GM19035 (cell line): Measurements from ENCODE around the gene GREB1.

ENCODE experiments used
- ATAC-seq: cut with Tn5 transposase; IDR thresholded peaks from one replicate; pipeline ENCODE4 v1.9.1; 2021; ENCODE audit not compliant: unreplicated experiment

GREB1 gene

DNA sequence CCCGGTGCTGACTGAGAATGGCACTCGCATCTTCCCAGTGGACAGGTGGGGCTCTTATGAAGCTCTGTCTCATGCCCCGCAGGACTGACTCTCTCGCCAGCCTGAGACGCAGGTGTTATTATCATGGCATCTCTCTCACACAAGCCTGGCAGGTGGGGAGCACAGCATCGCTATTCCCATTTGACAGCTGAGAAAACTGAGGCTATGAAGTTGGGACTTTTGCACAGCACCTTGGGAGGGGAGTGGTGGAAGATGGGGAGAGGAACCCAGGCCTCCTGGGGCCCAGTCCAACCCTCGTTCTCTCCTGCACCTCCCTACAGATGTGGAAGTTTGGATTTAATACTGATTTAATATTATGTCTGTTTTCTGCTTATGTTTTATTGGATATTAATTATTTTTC lies 145.2 kb downstream of the GREB1 start:
- no peak for ATAC-seq

DNA sequence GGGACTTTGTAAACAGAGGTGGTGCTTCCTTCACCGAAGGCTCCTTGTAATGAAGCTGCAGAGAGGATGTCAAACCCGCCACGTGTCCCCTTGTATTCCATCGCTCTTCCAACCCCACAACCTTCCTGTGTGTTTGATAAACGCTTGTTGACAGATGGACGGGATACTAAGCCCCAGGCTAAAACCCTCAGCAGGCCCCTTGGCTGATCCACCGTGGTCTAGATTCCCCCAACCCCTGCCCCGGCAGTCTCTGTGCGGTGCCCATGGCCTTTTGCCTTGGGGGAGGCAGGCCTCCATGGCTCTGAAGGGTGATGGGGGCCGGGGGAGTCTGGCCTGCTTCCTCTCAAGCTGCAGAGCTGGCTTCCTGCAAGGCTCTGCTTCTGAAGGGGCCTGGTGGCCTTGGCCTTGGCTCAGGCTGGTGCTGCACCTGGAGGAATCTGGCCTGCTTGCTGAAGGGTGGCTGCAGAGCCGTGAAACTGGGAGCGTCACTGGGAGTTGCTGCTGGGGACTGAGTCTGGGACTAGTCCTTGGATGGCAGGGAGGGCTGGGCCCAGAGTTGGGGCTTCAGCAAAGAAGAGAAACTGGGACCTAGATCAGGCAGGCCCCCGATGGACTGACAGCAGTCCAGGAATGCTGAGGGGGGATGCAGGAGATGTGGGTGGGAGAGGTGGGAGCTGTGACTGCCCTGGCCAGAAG lies 145.8 kb downstream of the GREB1 start:
- ATAC-seq, result no peak

DNA sequence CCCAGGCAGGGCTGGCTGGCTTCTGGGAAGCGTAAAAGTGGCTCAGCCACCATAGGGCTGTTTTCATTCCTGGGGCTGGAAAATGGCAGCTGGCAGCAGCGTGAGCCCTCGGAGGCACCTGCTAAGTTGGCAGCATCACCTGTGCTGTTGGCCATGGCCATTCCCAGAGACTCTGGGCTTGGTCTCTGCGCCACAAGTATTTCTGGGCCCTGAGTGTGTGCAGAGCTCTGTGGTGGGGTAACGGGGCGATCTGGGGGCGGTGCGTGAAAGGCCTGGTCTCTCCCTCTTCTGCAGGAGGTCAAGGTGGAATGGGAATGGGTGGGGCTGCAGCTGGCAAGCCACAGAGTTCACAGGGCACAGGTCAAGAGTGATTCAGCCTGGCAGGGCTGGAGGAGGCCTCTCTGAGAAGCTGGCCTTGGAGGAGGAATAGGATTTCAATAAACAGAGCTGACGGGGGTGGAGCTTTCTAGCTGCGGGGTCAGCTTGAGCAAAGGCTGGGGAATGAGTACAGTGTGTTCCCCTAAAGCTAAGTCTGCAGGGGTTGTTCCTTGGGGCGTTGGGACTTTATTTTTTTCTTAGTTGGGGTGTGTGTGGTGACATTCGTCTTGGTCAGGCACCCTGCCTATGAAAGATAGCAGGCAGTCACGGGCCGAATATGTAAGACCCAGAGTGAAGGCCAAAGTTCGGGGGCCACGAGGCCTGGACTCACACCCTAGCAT lies 146.5 kb downstream of the GREB1 start:
- no peak for ATAC-seq

DNA sequence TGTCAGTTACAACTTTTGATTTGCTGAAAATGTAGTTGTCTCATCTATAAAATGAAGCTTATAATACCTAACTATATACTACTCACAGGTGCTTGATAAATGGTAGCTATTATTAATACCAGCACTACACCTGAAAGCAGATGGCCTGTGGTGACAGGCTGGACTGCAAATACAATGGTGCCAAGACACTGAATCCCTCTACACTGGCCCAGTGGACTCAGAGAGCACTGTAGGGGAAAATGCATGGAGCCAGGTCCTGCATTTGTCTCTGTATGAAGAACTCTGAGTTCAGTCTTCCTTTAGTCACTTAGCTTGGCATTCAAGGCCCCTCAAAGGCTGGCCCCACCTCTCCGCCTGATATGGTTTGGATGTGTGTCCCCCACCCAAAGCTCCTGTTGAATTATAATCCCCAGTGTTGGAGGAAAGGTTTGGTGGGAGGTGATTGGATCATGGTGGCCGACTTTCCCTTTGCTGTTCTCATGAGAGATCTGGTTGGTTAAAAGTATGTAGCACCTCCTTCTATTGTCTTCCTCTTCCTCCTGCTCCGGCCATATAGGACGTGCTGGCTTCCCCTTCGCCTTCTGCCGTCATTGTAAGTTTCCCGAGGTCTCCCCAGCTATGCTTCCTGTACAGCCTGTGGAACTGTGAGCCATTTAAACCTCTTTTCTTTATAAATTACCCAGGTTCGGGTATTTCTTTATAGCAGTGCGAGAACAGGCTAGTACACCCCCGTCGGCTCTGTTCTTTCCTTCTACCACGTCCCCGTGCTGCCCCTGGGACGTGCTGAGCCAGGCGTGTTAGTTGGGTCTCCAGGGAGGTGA lies 147.3 kb downstream of the GREB1 start:
- ATAC-seq, result no peak

DNA sequence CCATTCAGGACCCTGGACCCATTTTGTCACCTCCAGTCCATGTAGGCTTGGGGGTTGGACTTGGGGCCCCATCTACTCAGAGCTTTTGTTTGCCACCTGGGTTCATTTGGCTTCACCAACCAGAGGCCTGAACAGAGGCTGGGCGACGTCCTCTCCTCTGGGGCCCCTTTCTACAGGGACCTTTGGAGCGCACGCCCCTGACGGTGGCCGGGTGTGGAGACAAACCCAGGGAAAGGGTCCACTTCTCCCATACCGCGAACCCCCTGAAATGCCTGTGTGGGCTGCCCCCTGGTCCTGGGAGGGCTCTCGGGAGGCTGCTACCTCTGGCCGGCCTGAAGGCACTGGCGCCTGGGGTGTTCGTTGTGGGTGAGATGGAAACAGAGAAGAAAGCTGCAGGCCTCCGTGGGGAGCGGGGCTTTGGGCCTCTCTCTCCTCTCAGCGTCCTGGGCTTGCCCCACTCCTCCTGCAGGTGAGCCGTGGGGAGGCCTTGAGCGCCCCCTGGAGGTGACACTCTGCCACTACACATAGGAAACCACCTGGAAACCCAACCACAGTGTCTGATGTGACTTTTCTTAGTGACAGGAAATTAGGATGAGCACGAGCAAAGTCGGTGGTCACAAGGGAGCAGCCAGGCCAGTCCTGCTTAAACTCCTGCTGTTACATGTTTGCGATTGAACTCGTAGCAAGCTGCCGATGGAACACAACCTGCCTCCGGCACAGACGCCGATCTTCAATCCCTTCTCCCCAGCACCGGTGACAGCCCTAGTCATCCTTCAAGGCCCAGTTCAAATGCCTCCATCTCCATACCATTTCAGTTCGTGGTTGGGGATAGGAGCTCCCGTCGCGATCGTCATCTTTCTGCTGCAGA lies 148.1 kb downstream of the GREB1 start:
- no peak for ATAC-seq

DNA sequence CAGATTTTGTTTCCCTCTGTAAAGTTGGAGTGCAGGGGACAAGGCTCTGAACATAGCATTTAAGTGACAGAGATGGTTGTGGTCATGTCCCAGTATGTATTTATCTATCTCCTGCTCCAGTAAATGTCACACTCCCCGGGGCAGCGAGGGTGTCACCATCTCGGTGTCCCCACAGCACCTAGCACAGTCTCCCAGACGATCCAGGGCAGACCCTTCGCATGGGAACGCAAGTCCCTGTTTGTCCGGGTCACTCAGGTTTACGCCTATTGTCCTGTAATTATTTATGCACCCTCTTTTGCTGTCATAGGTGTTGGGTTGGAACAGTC lies 148.7 kb downstream of the GREB1 start:
- ATAC-seq, result no peak

DNA sequence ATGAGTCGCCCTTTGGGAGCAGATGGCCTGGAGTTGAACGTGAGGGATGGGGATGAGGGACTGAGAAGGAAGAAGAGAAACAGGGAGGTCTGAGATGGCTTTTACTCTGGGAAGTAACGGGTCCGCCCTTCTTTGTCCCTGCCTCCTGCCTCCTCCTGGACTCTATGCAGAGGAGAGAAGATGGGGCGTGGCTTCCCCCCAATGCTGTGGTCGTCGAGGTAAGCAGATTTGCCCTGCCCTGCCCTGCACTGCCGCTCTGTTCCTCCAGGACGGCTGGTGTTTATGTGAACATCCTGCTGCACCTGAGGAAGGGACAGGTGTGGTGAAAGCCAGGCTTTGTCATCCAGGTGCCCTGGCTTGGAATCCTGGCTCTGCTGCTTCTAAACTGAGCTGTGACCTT lies 149.6 kb downstream of the GREB1 start:
- no peak for ATAC-seq

DNA sequence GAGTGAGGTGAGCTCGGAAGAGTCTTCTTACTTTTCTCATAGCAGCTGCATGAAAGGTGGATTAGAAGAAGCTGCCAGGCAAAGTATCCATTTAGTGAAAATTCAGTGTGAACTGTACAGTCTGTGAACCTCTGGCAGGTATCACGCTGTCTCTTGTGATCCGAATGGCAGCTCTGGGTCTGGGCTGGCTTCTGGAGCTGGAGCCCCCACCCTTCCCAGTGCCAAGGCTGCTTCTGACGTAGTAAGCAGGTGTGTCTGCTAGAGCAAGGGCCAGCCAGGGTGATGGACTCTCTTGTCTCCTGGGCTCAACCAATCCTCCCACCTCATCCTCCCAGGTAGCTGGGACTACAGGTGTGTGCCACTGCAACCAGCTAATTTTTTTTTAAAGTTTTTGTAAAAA lies 150.1 kb downstream of the GREB1 start:
- no peak for ATAC-seq

DNA sequence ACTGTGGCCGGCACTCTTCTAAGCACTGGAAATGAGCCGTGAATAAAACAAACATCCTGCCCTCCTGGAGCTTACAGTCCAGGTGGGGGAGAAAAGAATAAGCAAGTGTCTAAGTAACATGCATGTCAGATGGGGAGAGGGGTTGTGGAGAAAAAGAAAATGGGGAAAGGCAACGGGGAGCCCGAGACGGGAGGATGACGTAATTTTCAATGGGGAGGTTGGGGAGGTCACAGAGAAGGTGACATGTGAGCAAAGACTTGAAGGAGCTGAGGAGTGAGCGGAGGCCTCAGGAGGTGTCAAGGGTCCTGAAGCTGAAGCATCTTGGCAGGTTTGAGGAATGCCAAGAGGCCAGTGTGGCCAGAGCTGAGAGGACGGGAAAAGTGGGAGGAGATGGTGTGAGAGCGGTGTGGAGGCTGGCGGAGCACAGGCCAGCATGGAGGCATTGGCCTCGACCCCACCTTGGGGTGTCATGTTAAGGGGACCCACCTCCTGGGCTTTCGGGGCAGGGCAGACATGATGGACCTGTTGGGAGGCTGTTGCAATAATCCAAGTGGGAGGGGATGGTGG lies 151.1 kb downstream of the GREB1 start:
- no peak for ATAC-seq

DNA sequence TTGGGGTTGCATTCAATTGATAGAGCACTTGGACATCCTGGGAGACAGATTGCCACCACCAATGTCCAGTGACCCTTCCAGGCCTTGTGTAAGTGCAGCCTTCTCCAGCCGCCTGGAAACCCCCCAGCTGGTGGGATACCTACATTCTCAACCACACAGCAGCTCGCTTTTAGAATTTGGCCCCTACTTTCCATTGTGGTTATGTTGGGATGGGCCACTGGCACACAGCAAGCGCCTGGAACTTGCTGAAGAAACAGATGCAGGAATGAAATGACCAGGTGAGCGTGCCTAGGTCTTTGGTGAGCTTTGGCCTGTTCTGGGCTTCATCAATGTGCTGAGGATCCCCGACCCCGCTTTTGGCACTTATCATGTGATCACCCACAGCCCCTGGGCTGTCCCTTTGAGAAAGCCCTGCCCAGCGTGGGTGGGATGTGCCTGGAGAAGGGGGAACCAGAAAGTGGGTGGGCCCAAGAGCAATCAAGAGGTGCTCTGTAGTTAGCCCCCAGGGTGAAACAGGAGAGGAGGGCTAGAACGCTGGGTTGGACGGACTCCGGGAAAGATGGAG lies 152.1 kb downstream of the GREB1 start:
- no peak for ATAC-seq

DNA sequence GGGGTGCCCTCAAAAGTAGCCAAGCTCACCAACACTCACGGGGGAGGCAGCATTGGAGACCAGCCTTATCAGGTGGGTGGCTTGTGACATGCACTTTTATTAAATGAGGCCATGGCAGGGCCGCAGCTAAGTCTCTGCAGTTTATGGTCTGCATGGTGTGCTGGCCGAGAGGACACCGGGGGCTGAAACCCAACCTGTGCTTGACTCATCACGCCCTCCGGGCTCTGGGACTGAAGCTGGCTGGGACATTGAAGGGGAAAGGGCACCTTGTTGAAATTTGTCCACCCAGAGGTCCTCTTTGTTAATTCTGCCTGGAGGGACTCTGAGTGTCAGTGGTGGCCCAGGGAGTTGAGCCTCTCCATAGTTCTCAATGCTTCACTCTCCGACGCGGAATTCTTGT lies 153.9 kb downstream of the GREB1 start:
- ATAC-seq, result no peak

DNA sequence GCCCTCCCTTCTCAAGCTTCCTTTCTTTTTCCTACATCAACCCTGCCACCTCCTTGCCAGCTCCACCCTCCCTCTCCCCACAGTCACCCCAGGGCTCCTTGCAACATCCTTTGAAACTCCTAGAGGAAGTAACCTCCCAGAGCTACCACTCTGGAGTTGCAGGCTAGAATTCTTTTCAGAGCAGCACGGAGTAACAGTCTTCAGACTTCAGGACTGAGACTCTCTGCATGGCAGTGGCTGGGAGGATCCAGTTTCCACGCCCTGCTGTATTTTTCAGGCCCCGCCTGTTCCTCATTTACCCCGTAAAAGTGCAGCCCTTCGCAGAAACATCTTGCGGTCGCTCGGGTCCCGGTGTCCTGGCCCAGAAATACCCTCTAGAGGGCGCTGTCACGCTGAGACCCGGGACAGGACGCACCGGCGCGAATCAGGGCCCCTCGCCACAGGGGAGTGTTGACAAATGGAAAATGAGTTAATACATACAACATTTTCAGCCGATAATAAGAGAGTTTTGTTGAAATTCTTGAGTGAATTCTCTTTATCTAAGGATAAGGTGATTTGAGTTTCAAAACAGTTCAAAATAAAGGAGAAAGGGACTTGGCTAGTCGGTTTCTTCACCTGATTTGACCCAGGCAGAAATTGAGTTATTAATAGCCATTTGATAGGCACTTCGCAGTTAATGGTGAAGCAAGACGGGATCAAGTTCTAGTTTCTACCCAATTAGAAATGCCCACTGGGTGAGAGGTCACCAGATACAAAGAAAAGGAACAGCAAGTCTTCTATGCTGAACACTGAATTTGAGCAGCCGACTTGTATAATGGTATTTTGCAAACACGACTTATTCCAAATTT lies 154.6 kb downstream of the GREB1 start:
- ATAC-seq, result peak; percentile 75

DNA sequence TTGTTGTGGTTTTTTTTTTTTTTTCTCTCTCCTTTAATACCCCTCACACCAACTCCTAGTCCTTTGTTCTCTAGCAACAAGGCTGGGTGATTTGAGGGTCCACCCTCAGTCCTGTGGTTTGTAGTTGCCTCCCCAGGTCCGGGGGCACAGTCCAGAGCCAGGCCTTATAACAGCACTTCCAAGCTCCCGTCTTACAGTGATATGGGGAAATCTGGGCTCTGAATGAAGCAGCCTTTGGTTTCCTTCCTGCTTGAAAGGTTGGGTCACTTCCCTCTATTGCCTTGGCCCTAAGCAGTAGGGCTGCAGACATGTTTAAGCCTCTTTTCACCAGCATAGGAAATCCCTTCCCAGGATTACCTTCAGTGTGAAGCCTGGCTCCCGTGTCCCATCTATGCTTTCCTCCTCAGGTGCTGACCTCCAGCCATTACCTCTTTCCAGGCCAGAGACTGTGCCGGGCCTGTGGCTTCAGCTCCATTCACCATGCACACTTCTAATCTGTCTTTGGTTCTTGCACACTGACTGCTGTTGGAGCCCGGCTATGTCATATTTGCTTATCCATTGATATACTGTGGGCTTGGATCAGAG lies 157.3 kb downstream of the GREB1 start:
- ATAC-seq, result no peak
